ENCODE data around the gene PLXNA1. TPM values are rescaled to one million over a fixed set of nuclear protein-coding genes. Genes with fewer than 3 reads are reported as not detected.

The PLXNA1 gene
- polyA plus RNA-seq, 1 of the 3 experiments (the other 2 are of a cell fraction): 48.1 TPM

DNA sequence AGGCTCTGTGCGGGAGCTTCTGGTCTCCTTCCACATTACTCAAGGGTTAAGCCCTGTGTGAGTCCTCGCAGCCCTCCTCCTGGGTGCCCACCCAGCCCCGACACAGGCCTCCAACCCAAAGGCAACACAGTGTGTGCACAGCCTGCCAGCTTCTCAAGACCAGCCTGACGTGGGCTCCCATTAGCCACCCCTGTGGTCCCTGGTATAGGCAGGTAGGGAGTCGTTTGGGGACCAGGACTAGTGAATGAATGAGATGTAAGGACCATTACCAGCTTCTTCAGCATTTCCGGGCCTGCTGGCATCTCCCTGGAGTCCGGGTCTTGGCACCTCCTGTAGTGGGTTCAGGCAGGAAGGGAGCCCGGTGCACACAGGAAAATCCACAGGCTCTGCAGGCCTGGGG lies 20.2 kb upstream of the PLXNA1 start:
- no peak overlapping the region for H3K27ac ChIP-seq (ENCODE audit: low read depth in 2 of 2, low read length in 1 of 2)
- CTCF ChIA-PET: interaction anchor here (1.4 to 6.4 kb wide), 3 partner anchors 9 to 303 kb away, joined by 3 to 54 read pairs (median 12); no protein-coding TSS in a partner anchor
- no peak overlapping the region for H3K4me2 ChIP-seq
- H3K9me3 ChIP-seq: no peaks in the 10 kb centered on the region
- no peak overlapping the region for H2AFZ ChIP-seq (ENCODE audit: low read depth)
- TF ChIP-seq JUND (IDR thresholded peaks at IDR 0.05): no peak
- TF ChIP-seq SIN3A (IDR thresholded peaks at IDR 0.05; ENCODE audit: borderline replicate concordance, low read depth, low read length): no peak
- no peak for TF ChIP-seq FOSL2 (IDR thresholded peaks at IDR 0.05; ENCODE audit: borderline replicate concordance, low read depth)
- TF ChIP-seq, protein P1, sequence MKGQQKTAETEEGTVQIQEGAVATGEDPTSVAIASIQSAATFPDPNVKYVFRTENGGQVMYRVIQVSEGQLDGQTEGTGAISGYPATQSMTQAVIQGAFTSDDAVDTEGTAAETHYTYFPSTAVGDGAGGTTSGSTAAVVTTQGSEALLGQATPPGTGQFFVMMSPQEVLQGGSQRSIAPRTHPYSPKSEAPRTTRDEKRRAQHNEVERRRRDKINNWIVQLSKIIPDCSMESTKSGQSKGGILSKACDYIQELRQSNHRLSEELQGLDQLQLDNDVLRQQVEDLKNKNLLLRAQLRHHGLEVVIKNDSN (IDR thresholded peaks at IDR 0.05; ENCODE audit: borderline replicate concordance, low read depth): no peak
- TF ChIP-seq EP300 (IDR thresholded peaks at IDR 0.05; ENCODE audit: borderline replicate concordance in 1 of 2, low read depth in 1 of 2, low read length in 1 of 2): no peak
- TF ChIP-seq, protein P2, sequence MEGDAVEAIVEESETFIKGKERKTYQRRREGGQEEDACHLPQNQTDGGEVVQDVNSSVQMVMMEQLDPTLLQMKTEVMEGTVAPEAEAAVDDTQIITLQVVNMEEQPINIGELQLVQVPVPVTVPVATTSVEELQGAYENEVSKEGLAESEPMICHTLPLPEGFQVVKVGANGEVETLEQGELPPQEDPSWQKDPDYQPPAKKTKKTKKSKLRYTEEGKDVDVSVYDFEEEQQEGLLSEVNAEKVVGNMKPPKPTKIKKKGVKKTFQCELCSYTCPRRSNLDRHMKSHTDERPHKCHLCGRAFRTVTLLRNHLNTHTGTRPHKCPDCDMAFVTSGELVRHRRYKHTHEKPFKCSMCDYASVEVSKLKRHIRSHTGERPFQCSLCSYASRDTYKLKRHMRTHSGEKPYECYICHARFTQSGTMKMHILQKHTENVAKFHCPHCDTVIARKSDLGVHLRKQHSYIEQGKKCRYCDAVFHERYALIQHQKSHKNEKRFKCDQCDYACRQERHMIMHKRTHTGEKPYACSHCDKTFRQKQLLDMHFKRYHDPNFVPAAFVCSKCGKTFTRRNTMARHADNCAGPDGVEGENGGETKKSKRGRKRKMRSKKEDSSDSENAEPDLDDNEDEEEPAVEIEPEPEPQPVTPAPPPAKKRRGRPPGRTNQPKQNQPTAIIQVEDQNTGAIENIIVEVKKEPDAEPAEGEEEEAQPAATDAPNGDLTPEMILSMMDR (IDR thresholded peaks at IDR 0.05): no peak
- TF ChIP-seq RXRA (IDR thresholded peaks at IDR 0.05; ENCODE audit: borderline replicate concordance, low read depth): no peak
- TF ChIP-seq, protein P3, sequence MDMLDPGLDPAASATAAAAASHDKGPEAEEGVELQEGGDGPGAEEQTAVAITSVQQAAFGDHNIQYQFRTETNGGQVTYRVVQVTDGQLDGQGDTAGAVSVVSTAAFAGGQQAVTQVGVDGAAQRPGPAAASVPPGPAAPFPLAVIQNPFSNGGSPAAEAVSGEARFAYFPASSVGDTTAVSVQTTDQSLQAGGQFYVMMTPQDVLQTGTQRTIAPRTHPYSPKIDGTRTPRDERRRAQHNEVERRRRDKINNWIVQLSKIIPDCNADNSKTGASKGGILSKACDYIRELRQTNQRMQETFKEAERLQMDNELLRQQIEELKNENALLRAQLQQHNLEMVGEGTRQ (IDR thresholded peaks at IDR 0.05; ENCODE audit: borderline replicate concordance, low read depth, low read length): no peak
- TF ChIP-seq POLR2AphosphoS5 (IDR thresholded peaks at IDR 0.05; ENCODE audit: low read depth, low read length): no peak
- no peak for TF ChIP-seq CHD2 (IDR thresholded peaks at IDR 0.05; ENCODE audit: low read length, partially characterized antibody)
- no peak for TF ChIP-seq FOXM1 (IDR thresholded peaks at IDR 0.05; ENCODE audit: low read depth)
- no peak for TF ChIP-seq RAD21 (IDR thresholded peaks at IDR 0.05; ENCODE audit: low read length)
- DNase-seq: no peak
- no peaks in the 10 kb centered on the region for H3K9me2 ChIP-seq
- 93% methylated on average over 5 of the region's 8 CpGs for whole genome bisulfite sequencing (ENCODE audit: low lambda C conversion rate)
- H3K79me2 ChIP-seq (ENCODE audit: insufficient read depth): no peaks in the 10 kb centered on the region
- H3K9ac ChIP-seq: no peak overlapping the region
- no peak overlapping the region for H3K4me3 ChIP-seq (ENCODE audit: low read depth in 2 of 2, low read length in 1 of 2)
- H3F3A ChIP-seq (replicated peaks; ENCODE audit: insufficient read depth): no peaks in the 10 kb centered on the region
- H3K4me1 ChIP-seq (ENCODE audit: control insufficient read depth in 1 of 2, insufficient read depth in 2 of 2, low read depth in 1 of 2, low read length in 1 of 2): peaks cover 0 to 47% of the 10 kb centered on the region in 2 experiments; a peak in 1 of 4 replicates
- H3K36me3 ChIP-seq (replicated peaks in 1 of 2; ENCODE audit: control insufficient read depth in 1 of 2, insufficient read depth in 2 of 2, low read length in 1 of 2): no peaks in the 10 kb centered on the region
- H4K20me1 ChIP-seq (ENCODE audit: insufficient read depth): no peaks in the 10 kb centered on the region
- no peaks in the 10 kb centered on the region for H3K27me3 ChIP-seq (ENCODE audit: insufficient read depth)
- POLR2A ChIA-PET: no interaction called here

Measured in SK-N-SH (cell line).